Subcutaneous adipose tissue (tissue), 4 donors: Measurements from ENCODE around the gene WNT8B. TPM values are rescaled to one million over a fixed set of nuclear protein-coding genes. Genes with fewer than 3 reads are reported as not detected.

Experiments used
- total RNA-seq, 4 donors: library from RNA; depleted of rRNA; stranded (reverse); fragments of >200 nt; gene quantifications; one replicate each; pipeline ENCODE4 v1.1.0, GENCODE V29; 2016
- TF ChIP-seq, protein P1 (sequence below): fragments of 450-650 bp; IDR thresholded peaks from one replicate; pipeline ENCODE4 v1.5.1; 2016; ENCODE audit warnings: low read depth, mild to moderate bottlenecking, control low read depth, antibody characterized with exemption, moderate library complexity

The WNT8B gene
- total RNA-seq, 4 donors from 2014 or later, result not detected

DNA sequence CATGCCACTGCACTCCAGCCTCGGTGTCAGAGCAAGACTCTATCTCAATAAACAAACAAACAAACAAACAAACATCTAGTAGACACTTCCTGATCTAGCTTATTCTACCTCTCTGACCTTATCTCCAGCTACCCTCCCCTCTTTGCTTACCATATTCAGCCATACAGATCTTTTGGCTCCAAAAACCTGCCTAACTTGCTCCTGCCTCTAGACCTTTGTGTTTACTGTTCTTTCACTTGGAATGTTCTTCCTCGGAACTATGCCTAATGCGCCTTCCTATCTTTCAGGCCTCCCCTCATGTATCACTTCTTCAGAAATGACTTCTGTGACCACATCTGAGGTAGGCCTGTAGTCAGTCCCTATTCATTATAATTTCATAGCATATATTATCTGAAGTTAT lies 20.3 kb upstream of the WNT8B start:
- TF ChIP-seq, protein P1, sequence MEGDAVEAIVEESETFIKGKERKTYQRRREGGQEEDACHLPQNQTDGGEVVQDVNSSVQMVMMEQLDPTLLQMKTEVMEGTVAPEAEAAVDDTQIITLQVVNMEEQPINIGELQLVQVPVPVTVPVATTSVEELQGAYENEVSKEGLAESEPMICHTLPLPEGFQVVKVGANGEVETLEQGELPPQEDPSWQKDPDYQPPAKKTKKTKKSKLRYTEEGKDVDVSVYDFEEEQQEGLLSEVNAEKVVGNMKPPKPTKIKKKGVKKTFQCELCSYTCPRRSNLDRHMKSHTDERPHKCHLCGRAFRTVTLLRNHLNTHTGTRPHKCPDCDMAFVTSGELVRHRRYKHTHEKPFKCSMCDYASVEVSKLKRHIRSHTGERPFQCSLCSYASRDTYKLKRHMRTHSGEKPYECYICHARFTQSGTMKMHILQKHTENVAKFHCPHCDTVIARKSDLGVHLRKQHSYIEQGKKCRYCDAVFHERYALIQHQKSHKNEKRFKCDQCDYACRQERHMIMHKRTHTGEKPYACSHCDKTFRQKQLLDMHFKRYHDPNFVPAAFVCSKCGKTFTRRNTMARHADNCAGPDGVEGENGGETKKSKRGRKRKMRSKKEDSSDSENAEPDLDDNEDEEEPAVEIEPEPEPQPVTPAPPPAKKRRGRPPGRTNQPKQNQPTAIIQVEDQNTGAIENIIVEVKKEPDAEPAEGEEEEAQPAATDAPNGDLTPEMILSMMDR, result no peak

GRCh38 chr10:100446130-100446761 lies 16.6 kb upstream of the WNT8B start:
- TF ChIP-seq, protein P1, result no peak

DNA sequence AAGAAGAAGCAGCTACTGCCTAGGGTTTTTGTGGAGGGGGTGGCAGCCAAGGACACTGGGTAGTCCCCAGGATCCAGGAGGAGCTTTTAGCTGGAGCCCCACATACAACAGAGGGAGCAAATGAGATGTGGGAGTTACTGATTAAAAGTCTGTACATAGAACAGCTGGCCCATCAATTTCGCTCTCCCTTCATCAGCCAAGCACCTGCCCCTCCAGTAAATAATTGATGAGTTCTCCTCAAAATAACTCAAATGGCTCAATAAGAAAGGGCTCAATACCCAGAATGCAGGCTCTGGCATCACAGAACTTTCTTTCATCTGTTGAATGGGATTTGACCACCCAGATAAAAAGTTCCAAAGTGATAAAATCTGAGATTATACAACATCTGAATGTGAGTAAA lies 15.1 kb upstream of the WNT8B start:
- TF ChIP-seq, protein P1, result no peak

- TF ChIP-seq, protein P1, result no peak
Observed at GRCh38 chr10:100448951-100449350, 13.9 kb upstream of the WNT8B start.

DNA sequence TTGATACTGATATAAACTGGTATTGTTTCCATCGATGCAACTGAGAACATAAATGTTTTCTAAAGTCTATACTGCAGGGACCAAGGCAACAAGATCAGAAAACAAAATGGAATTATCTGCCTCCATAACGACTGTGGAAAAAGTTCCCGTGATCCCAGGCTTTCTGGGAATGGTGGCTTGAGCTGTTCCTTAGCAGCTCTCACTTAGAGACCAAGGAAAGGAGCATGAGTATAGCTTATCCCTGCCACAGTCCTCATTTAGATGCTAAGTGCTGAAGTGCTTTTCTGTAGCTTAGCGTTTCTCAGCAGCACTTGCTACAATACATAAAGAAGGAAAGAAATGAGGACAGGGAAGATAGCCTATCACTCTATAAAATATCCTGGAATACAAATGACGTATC lies 5.5 kb downstream of the WNT8B start:
- TF ChIP-seq, protein P1, result no peak

- TF ChIP-seq, protein P1, result no peak
Observed at GRCh38 chr10:100468978-100469377, 6.2 kb downstream of the WNT8B start.

GRCh38 chr10:100469756-100470155 lies 6.9 kb downstream of the WNT8B start:
- TF ChIP-seq, protein P1, result no peak
